Vagina (tissue), 2 donors: ENCODE data around the gene TRAF3IP1. TPM values are rescaled to one million over a fixed set of nuclear protein-coding genes. Genes with fewer than 3 reads are reported as not detected.

Experiments used
- DNase-seq, 2 donors: peaks; one replicate each; pipeline ENCODE4 v3.0.0-alpha.2; 2017; ENCODE audit errors: extremely low spot score in 2 of 2
- H3K27ac ChIP-seq: fragments of 200-600 bp; sonication (generic); one replicate; pipeline ENCODE4 v1.5.1; 2019
- H3K27me3 ChIP-seq: fragments of 200-600 bp; sonication (generic); one replicate; pipeline ENCODE4 v1.5.1; 2019
- H3K36me3 ChIP-seq, 2 donors: fragments of 200-600 bp; sonication (generic); one replicate each; pipeline ENCODE4 v1.5.1; 2017 to 2019
- H3K4me1 ChIP-seq: fragments of 200-600 bp; sonication (generic); one replicate; pipeline ENCODE4 v1.5.1; 2019
- H3K4me3 ChIP-seq, 2 donors: fragments of 200-600 bp; sonication (generic); 1 replicate in 1 of 2; 2 replicates in 1 of 2; pipeline ENCODE4 v1.5.1; 2016 to 2019
- H3K9me3 ChIP-seq: fragments of 200-600 bp; sonication (generic); one replicate; pipeline ENCODE4 v1.5.1; 2019
- POLR2A ChIP-seq, 2 donors: fragments of 450-650 bp; IDR thresholded peaks; one replicate each; pipeline ENCODE4 v1.6.1; 2017; ENCODE audit warnings: antibody characterized with exemption in 2 of 2, mild to moderate bottlenecking in 2 of 2, moderate library complexity in 2 of 2
- POLR2AphosphoS5 ChIP-seq, 2 donors: sonication (generic); formaldehyde crosslinking; IDR thresholded peaks; one replicate each; pipeline ENCODE4 v1.9.0; 2017; ENCODE audit warnings: antibody characterized with exemption in 2 of 2, mild to moderate bottlenecking in 2 of 2, low read depth in 1 of 2; ENCODE audit not compliant: insufficient read depth in 1 of 2
- intact Hi-C: fragments of 100-400 bp; cut with DNase I; formaldehyde crosslinking; loops from one replicate; pipeline ENCODE4 v1.15.1; 2023
- total RNA-seq: library from RNA; depleted of rRNA; stranded (reverse); fragments of >200 nt; gene quantifications from one replicate; pipeline ENCODE4 v1.2.3, GENCODE V29; 2016
- TF ChIP-seq, protein P1 (sequence below), 3 experiments: fragments of 450-650 bp in 2 of 3; fragments of 200-600 bp in 1 of 3; sonication (generic) in 1 of 3; IDR thresholded peaks; one replicate each; pipeline ENCODE4 v1.5.1; 2017 to 2019; ENCODE audit warnings: antibody characterized with exemption in 3 of 3, mild to moderate bottlenecking in 2 of 3, moderate library complexity in 2 of 3

Gene TRAF3IP1
- total RNA-seq, 1 donor from 2014 or later, result 10.3 TPM

DNA sequence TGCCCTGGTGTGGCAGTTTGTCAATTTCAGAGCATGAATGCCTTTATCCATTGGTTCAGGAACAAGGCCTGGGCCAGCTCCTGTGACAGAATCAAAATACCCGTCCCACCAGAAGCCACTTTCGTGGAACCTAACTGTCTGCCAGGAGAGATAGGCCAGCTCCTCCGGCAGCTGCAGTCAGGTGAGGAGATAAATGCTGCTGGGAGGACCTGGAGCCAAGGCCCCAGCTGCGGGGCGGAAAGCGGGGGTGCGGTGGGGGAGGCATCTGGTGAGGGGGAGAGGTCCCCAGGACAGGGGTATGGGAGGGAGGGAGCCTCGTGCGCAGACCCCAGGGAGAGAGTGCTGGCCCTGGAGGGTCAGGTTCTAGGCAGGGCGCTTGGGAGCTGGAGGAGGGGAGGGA lies 102.0 kb downstream of the TRAF3IP1 start:
- TF ChIP-seq, protein P1, sequence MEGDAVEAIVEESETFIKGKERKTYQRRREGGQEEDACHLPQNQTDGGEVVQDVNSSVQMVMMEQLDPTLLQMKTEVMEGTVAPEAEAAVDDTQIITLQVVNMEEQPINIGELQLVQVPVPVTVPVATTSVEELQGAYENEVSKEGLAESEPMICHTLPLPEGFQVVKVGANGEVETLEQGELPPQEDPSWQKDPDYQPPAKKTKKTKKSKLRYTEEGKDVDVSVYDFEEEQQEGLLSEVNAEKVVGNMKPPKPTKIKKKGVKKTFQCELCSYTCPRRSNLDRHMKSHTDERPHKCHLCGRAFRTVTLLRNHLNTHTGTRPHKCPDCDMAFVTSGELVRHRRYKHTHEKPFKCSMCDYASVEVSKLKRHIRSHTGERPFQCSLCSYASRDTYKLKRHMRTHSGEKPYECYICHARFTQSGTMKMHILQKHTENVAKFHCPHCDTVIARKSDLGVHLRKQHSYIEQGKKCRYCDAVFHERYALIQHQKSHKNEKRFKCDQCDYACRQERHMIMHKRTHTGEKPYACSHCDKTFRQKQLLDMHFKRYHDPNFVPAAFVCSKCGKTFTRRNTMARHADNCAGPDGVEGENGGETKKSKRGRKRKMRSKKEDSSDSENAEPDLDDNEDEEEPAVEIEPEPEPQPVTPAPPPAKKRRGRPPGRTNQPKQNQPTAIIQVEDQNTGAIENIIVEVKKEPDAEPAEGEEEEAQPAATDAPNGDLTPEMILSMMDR (IDR thresholded peaks at IDR 0.05), result no peak
- TF ChIP-seq POLR2A (IDR thresholded peaks at IDR 0.05) (no peak), POLR2AphosphoS5 (IDR thresholded peaks at IDR 0.05; ENCODE audit: insufficient read depth in 1 of 2, low read depth in 1 of 2) (no peak)
- Histone ChIP-seq H3K9me3 (no peaks in the 10 kb centered on the region), H3K4me3 (no peak overlapping the region), H3K36me3 (no peaks in the 10 kb centered on the region), H3K27ac (no peak overlapping the region), H3K4me1 (peaks cover 22% of the 10 kb centered on the region), H3K27me3 (no peaks in the 10 kb centered on the region)
- DNase-seq, result no peak
- intact Hi-C loops, result no loop called here

DNA sequence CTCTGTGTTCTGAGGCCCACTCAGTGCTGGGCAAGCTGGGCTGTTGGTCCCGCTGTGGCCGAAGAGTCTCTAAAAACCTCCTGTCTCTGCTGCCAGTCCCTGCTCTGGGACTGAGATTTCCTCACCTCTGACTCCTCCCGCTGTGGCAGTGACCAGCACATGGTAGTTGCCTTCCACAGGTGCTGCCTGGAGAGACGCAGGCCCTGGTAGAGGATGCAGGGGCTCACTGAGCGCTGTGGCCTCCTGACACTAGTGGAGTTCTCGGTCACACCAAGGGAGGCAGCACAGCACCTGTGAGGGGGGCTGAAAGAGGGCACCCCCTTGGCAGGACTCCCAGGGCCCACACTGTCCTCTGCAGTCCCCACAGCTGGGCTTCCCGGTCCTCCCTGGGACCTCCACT lies 102.6 kb downstream of the TRAF3IP1 start:
- Histone ChIP-seq H3K27me3 (no peaks in the 10 kb centered on the region), H3K4me1 (peaks cover 29% of the 10 kb centered on the region), H3K9me3 (no peaks in the 10 kb centered on the region), H3K4me3 (no peak overlapping the region), H3K36me3 (no peaks in the 10 kb centered on the region), H3K27ac (no peak overlapping the region)
- TF ChIP-seq POLR2AphosphoS5 (IDR thresholded peaks at IDR 0.05; ENCODE audit: insufficient read depth in 1 of 2, low read depth in 1 of 2), result no peak
- TF ChIP-seq POLR2A (IDR thresholded peaks at IDR 0.05), result no peak
- TF ChIP-seq, protein P1 (IDR thresholded peaks at IDR 0.05), result no peak
- DNase-seq, result no peak
- intact Hi-C loops, result no loop called here

DNA sequence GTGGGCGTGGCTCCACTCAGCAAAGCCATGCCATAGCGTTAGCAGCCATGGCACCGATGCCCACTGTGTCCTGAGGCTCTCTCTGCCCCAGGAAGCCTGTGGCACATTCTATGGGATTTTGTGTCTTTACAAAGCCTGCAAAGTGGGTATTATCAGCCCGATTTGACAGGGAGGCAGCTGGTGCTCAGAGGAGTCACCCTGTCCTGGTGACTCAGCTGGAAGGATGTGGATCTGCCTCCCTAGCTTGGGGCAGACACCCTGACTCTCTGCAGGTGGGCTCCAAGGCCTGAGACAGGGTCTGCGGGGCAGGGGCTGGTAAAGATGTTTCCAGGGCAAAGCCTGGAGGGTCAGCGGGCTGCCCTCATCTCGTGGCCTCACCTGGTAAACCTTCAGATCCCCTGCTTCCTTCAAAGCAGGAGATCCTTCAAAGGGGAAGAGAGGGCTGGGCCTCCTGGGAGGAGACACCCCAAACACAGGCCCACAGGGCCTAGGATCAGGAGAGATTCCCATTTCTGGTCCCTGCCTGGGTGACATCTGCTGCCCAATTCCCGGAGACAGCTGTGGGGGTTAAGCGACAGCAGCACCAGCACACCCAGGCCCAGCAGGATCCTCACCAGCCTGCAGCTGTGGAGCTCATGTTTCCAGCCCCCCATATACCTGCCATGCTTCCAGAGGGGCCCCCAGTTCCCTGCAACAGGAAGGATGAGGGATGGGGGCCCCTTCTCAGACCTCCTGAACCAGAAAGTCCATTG lies 103.4 kb downstream of the TRAF3IP1 start:
- H3K36me3 ChIP-seq, result no peaks in the 10 kb centered on the region
- no peak for DNase-seq
- H3K4me1 ChIP-seq, result peaks cover 37% of the 10 kb centered on the region
- H3K27ac ChIP-seq, result no peak overlapping the region
- H3K27me3 ChIP-seq, result no peaks in the 10 kb centered on the region
- no peaks in the 10 kb centered on the region for H3K9me3 ChIP-seq
- TF ChIP-seq POLR2AphosphoS5 (IDR thresholded peaks at IDR 0.05; ENCODE audit: insufficient read depth in 1 of 2, low read depth in 1 of 2) (no peak), POLR2A (IDR thresholded peaks at IDR 0.05) (no peak)
- TF ChIP-seq, protein P1 (IDR thresholded peaks at IDR 0.05), result no peak
- intact Hi-C loops, result no loop called here
- no peak overlapping the region for H3K4me3 ChIP-seq

DNA sequence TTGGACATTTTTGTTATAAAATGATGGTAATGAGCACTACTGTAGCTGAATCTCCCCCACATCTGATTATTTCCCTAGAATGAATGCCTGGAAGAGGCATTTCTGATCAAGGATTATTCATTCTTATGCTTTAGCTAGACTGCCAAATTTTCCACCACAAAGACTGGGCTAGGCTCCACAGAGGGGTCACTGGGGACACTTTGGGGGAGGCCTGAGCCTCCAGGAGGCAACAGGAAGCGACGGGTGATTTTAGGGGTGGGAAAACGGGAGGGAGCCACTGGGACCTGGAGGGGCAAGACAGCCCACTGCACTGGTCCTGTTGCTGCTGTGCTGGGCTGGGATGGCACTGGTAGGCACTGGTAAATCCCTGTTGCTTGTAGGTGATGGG lies 104.0 kb downstream of the TRAF3IP1 start:
- Histone ChIP-seq H3K36me3 (no peaks in the 10 kb centered on the region), H3K4me1 (peaks cover 40% of the 10 kb centered on the region), H3K4me3 (no peak overlapping the region), H3K27ac (no peak overlapping the region), H3K27me3 (no peaks in the 10 kb centered on the region), H3K9me3 (no peaks in the 10 kb centered on the region)
- DNase-seq, result no peak
- intact Hi-C loops, result no loop called here
- TF ChIP-seq, protein P1 (IDR thresholded peaks at IDR 0.05), result no peak
- TF ChIP-seq POLR2A (IDR thresholded peaks at IDR 0.05) (no peak), POLR2AphosphoS5 (IDR thresholded peaks at IDR 0.05; ENCODE audit: insufficient read depth in 1 of 2, low read depth in 1 of 2) (no peak)

DNA sequence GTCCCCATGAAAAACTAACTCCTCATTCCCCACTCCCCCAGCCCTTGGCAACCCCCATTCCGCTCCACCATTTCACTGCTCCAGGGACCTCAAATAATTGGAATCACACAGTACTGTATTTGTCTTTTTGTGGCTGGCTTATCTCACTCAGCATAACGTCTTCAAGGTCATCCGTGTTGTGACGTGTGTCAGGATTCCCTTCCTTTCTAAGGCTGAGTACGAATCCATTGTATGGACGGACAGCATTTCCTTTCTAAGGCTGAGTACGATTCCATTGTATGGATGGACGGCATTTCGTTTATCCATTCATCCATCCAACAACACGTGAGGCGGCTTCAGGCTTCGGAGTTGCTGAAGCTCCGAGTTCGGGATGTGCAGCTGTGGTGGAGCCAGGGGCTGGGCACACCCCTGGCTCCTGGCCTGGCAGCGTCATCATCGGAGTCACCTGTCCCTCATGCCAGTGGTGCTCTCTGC lies 105.2 kb downstream of the TRAF3IP1 start:
- Histone ChIP-seq H3K9me3 (no peaks in the 10 kb centered on the region), H3K4me3 (peak overlapping the region; percentile 58 to 67), H3K27ac (peak overlapping the region; percentile 86), H3K4me1 (peaks cover 38% of the 10 kb centered on the region), H3K27me3 (no peaks in the 10 kb centered on the region), H3K36me3 (no peaks in the 10 kb centered on the region)
- intact Hi-C loops, result no loop called here
- DNase-seq, result no peak
- TF ChIP-seq POLR2AphosphoS5 (IDR thresholded peaks at IDR 0.05; ENCODE audit: insufficient read depth in 1 of 2, low read depth in 1 of 2) (no peak), POLR2A (IDR thresholded peaks at IDR 0.05) (no peak)
